H1 (cell line): Measurements from ENCODE around the gene PCCA.

Experiments
- ATF3 ChIP-seq: IDR thresholded peaks from 2 replicates; pipeline ENCODE4 v1.6.1; 2011; ENCODE audit warnings: low read depth, mild to moderate bottlenecking, low read length; ENCODE audit not compliant: insufficient read depth
- CTCF ChIP-seq, 3 experiments: IDR thresholded peaks; 1 replicate in 2 of 3; 2 replicates in 1 of 3; pipeline versions ENCODE4 v1.5.1 to v1.6.1; 2011; ENCODE audit warnings: low read length in 3 of 3, mild to moderate bottlenecking in 3 of 3, inconsistent platforms in 2 of 3, low read depth in 1 of 3, moderate library complexity in 1 of 3; ENCODE audit not compliant: insufficient read depth in 1 of 3; ENCODE audit errors: control extremely low read depth in 1 of 3
- EZH2 ChIP-seq: fragments of 200-600 bp; sonication (generic); IDR thresholded peaks from 2 replicates; pipeline ENCODE4 v1.7.1; 2012; ENCODE audit warnings: low read depth, mild to moderate bottlenecking, moderate library complexity, low read length, inconsistent platforms; ENCODE audit not compliant: severe bottlenecking
- HDAC6 ChIP-seq: IDR thresholded peaks from one replicate; pipeline ENCODE4 v1.7.1; 2012; ENCODE audit warnings: low read depth, mild to moderate bottlenecking, inconsistent platforms, low read length, moderate library complexity
- JUND ChIP-seq: IDR thresholded peaks from 2 replicates; pipeline ENCODE4 v1.6.1; 2011; ENCODE audit warnings: mild to moderate bottlenecking, improper control_type of control experiment, low read length
- MAX ChIP-seq: IDR thresholded peaks from 2 replicates; pipeline ENCODE4 v1.6.1; 2012; ENCODE audit warnings: inconsistent platforms
- NRF1 ChIP-seq: IDR thresholded peaks from 2 replicates; pipeline ENCODE4 v1.6.1; 2011; ENCODE audit warnings: mild to moderate bottlenecking, low read depth, low read length, improper control_type of control experiment

- TF ChIP-seq NRF1 (no peak), CTCF (IDR thresholded peaks at IDR 0.05; ENCODE audit: control extremely low read depth in 1 of 3, insufficient read depth in 1 of 3, low read depth in 1 of 3, low read length in 3 of 3) (no peak), EZH2 (no peak), MAX (no peak), ATF3 (no peak), HDAC6 (no peak), JUND (no peak)
Measured at GRCh38 chr13:100438059-100438788, 349.3 kb downstream of the PCCA start.
